ENCODE results near the gene RNF208. TPM values are rescaled to one million over a fixed set of nuclear protein-coding genes. Genes with fewer than 3 reads are reported as not detected.

RNF208 gene
- total and polyA plus RNA-seq, 9 of the 15 experiments (the other 6 are each of a cell fraction or from before 2014, with no cell fraction given), result 0.15 to 6.9 (median 0.50) TPM; not detected in 2

GRCh38 chr9:137243626-137244485 lies 21.8 kb upstream of the RNF208 start (continued):
- no peak for TF ChIP-seq PBX2 (CRISPR knock-in tag; IDR thresholded peaks at IDR 0.05; ENCODE audit: low read depth)
- no peak for TF ChIP-seq PBX2 (tag; conservative IDR thresholded peaks at IDR 0.05; ENCODE audit: low read depth)
- peak; percentile 66; the same call in 1 of the 2 replicates for TF ChIP-seq POLR2AphosphoS5 (IDR thresholded peaks at IDR 0.05; ENCODE audit: control insufficient read depth, insufficient read depth, low read depth, low read length)
- TF ChIP-seq ZNF449 (CRISPR knock-in tag; IDR thresholded peaks at IDR 0.05), result no peak
- 0 out of 2 replicates have a peak, but pooled peaks have one; percentile 14 for TF ChIP-seq ZFP1 (CRISPR knock-in tag; IDR thresholded peaks at IDR 0.05)
- peak in 1 of 2 experiments; percentile 70; a peak in 2 of 4 replicates for TF ChIP-seq MAZ (CRISPR knock-in tag; conservative IDR thresholded peaks at IDR 0.05 in 1 of 2, IDR thresholded peaks at IDR 0.05 in 1 of 2)
- peak; percentile 28; the same call in 1 of the 2 replicates for TF ChIP-seq PML (IDR thresholded peaks at IDR 0.05; ENCODE audit: low read length)
- no peak for TF ChIP-seq HDAC1 (IDR thresholded peaks at IDR 0.05)
- no peak for TF ChIP-seq ZNF699 (CRISPR knock-in tag; IDR thresholded peaks at IDR 0.05; ENCODE audit: insufficient replicate concordance)
- TF ChIP-seq POLR2AphosphoS2 (IDR thresholded peaks at IDR 0.05; ENCODE audit: low read length), result peak; percentile 96; the same call in 1 of the 2 replicates
- no peak for TF ChIP-seq HES1 (IDR thresholded peaks at IDR 0.05; ENCODE audit: low read depth)
- peak; percentile 42; the same call in 1 of the 2 replicates for TF ChIP-seq ARID4B (CRISPR knock-in tag; IDR thresholded peaks at IDR 0.05)
- no peak for TF ChIP-seq CEBPG (CRISPR knock-in tag; IDR thresholded peaks at IDR 0.05)
- no peak for TF ChIP-seq CEBPG (tag; conservative IDR thresholded peaks at IDR 0.05 in 1 of 2, IDR thresholded peaks at IDR 0.05 in 1 of 2)
- TF ChIP-seq TBP (optimal IDR thresholded peaks at IDR 0.05; ENCODE audit: low read depth, low read length), result no peak
- no peak for TF ChIP-seq SRSF1 (IDR thresholded peaks at IDR 0.05; ENCODE audit: low read depth, low read length)
- no peak for TF ChIP-seq RB1 (IDR thresholded peaks at IDR 0.05; ENCODE audit: low read depth)

Data from K562 (cell line).